Iris pigment epithelial cell (primary cell): ENCODE results near the gene CDH23.

ENCODE experiments used
- DNase-seq: peaks from one replicate; pipeline ENCODE4 v3.0.0-alpha.2; 2011; ENCODE audit warnings: low read depth

The CDH23 gene

DNA sequence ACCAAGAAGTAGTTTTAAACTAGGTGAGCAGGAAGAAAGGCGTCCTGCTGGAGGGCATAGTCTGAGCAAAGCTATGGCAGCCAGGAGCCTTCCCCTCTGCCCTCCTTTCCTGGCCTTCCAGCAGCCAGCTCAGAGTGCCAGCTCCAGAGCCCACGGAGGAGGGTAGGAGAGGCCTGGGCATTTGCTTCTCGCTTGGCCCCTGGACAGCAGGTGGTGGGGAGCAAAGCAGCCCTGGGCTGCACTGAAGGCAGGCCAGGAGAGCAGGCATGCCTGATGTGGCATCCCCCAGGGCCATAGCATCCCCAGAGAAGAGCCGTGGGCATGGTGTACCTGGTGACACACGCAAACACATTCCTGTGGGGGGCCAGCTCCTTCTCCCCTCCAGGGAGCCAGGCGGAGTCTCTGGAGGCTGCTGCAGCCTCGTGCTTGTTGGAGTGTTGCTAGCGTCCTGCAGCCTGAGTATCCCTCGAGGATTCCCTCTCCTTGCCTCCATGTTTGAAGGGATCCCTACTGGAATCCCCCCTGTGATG, 43.9 kb downstream of the CDH23 start:
- DNase-seq, result no peak

DNA sequence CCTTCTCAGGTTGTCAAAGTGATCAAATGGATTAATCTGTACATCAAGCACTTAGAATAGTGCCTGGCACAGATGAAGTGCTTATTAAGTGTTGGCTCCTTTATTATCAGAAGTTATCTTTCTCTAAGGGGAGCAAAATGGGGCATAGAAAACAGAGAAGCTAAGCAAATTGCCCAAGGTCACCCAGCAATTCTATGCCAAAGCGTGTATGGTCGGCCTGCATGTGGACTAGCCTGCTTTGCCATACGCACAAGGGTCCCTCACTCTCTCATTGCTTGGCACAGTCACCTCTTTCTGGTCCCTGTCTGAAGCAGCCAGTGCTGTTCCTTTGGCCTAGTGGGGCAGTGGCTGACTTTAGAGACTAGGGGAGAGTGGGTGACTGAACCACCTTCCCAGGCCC, 45.3 kb downstream of the CDH23 start:
- DNase-seq, result no peak

DNA sequence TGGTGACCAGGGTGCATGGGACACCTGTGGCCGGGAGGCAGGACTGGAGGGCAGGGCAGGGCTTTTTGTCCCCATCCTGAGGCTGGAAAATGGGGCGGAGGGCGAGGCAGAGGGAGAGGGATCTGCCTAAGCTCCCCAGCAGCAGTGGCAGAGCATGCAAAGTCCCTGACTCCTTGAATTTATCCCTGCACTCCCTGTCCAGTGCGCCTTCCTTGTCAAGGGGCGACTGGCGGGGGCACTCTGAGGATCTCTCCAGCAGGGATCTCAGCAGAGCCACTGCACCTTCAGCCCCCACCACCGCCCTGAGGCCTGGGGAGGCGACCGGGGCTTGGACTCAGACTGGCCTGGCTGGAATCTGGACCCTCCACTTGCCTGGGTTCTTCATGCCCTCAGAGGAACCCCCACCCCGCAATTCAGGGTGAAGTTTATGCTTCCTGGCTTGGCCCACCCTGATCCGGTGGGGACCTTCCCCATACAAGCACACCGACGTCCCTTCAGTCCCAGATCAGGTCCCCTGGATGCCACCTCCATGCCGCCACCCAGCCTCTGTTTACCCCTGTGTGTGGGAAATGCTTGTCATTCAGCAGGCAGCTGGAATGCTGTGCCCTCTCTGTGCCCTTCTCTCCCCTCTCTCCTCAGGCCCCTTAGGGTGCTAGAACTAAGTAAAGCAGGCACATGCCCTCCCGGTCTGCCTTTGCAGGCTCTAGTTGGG, 46.3 kb downstream of the CDH23 start:
- no peak for DNase-seq

DNA sequence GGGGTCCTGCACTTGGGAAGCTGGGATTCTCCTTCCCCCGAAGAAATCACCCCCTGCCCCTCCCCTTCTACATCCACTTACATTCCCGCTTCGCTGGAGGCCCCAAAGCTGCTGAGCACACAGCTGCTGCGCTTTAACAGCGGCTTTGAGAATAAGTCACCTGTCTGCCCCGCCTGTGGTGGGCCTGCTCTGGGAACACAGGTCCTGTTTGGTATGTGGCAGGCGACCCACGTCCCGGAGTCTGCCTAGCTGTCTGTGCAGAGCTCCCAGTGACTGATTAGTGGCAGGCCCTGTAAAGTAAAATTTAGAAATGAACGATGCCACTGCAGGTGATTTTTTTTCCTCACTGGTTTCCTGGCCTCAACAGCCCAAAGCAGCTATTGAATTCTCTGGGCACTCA, 47.0 kb downstream of the CDH23 start:
- DNase-seq, result no peak

DNA sequence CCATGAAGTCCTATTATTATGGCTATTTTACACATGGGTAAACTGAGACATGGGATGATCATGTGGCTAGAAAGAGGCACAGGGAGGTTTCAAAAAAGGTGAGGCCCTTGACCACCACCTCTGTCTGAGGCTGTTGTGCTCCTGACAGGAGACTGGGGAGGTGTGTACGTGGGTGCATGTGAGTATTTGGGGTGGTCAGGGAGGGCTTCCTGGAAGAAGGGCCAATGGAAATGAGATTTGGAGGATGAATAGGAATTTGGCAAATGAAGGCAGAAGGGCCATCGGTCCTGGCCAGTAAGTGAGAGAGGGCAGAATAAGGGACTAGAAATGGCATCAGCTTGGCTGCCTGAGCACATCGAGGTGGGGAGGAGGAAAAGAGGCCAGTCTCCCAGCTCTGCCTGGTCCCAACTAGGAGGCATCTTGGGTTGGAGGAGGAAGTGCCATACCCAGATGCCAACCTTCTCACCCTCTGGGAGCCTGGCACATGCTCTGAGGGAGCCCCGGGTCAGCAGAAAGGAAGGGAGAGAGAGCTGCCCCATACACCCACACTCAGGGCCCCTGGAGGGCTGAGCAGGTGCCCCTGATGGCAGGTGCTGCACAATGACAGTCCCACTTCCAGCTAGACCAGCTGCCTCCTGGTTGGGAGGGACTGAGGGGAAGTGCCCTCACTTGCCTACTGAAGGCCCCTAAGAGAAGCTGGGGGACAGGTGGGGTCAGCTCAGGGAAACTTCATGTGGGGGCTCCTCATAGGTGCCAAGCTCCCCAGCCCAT, 47.7 kb downstream of the CDH23 start:
- no peak for DNase-seq

DNA sequence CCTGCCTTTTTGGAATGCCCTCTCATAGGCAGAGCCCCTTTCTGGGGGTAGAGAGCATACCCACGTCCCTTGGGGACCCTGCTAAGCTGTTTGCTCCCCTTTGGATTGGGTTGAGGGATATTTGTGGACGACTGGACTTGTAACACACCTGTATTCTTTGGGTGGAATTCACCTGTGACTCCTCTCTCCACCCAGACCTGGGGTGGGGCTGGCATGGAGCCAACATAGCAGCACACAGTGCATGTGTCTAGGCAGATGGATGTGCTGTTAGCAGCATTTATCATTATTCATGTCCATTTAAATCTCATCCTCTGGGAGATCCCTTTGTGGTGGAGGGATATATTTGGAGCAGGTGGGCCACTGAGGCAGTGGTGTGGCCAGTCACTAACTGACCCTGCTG, 51.0 kb downstream of the CDH23 start:
- no peak for DNase-seq

DNA sequence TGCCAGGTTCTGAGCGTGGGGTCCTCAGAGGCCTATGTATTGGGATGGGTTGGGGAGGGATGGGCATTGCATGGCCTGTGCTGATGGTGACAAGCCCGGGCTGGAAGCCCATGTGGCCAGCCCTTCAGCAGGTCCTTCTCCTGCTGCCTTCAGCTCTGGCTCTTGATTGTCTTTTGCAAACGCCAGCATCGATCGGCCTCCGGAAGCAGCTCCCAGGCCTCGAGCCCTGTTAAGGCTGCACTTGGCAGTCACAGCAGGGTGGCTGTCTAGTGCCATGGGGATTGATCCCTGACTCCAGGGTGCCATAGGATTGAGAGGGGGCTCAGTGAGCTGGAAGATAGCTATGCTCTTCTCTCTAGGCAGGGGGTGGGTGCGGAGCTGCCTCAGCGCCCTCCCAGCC, 51.4 kb downstream of the CDH23 start:
- DNase-seq, result no peak

DNA sequence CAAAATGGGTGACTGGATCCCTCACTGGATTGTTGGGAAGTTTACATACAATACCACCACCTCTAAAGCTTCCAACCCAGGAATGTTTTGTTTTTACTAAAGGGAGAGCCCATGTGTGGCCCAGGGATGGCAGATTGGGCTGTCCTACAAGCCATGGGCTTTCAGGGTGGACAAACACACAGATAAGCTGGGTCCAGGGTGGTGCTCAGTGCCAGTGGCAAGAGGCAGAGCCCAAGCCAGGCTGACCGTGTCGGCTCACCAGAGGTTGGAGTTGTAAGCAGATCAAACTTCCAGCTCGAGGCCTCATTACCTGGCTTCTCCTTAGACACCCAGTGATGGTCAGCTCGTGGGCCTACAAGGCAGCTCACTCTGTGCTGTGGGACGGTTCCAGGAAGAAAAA, 52.3 kb downstream of the CDH23 start:
- no peak for DNase-seq

DNA sequence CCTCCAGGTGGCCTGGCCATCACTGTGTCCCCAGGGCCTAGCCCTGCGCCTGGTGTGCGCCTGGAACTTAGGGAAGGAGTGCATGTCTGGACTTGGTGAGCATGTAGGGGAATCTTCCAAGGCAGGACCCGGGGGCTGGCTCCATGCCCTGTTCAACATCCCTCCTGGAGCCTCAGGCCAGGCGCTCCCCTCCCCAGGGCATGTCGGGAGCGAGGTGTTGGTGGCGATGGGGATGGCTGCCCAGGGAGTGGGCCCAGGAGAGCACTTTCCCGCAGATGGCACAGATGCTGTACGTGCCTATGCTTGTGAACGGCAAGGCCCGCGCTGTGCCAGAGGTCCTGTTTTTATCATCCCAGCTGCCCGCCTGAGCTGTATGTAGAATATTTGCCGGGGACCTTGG, 55.0 kb downstream of the CDH23 start:
- no peak for DNase-seq

DNA sequence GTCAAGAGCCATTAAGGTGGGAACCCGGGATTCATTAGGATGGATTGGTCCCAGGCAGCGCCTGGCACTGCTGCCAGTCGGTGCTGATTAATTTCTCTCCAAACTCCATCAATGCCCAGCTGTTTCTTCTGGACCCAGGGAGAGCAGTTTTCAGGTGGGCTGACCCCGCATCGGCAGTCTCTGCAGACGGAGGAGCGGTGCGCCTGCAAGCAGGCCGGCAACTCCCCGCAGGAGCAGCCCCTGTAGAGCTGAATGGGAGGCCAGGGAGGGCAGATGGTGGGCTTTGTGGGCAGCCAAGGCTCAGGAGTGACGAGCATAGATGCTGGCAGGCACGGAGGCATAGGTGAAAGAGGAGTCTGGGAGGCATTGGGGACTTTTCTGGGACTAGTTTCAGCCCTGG, 56.5 kb downstream of the CDH23 start:
- DNase-seq, result no peak

DNA sequence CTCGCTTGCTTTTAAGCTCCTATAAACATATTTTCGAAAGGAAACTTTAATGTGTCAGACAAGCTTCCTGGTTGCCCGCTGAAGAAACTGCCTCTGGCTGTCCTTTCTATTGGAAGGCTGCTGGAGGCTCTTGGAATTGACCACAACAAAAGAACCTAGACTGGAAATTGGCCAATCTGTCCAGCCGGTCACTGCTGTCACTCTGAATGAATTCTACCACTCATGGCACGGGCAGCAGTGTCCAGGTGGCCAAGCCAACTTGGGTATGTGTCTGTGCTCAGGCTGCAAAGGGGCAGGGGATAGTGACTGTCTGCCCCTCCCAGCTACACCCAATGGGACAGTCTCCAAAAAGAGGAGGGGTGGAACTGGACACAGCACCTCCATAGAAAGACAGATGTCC, 57.6 kb downstream of the CDH23 start:
- no peak for DNase-seq

DNA sequence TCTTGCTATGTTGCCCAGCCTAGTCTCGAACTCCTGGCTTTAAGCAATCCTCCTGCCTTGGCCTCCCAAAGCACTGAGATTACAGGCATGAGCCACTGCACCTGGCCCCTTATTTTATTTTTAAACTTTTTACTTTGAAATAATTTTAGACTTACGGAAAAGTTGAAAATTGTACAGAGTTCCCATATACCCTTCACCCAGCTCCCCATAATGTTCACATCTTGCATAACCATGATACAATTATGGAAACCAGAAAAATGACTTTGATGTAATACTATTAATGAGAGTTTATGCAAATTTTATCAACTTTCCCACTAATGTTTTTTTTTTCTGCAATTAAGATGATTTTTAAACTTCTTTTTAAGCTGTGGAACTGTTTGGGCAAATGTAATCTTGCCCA, 58.3 kb downstream of the CDH23 start:
- DNase-seq, result no peak

DNA sequence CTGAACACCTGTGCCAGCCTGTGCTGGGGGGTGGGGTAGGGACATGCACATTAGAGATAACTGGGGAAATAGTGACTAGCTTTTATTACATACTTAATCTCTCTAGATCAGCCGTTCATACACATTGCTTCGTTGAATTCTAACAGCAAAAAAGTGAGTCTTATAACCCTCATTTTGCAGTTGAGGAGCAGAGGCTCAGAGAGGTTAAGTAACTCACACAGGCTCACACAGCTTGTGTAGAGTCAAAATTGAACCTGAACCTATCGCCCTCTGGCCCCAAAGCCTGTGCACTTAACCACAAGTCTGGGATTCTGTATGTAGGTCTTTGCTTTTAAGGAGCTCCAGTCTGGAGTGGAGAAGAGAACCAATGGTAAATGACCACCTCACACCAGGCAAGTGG, 59.9 kb downstream of the CDH23 start:
- no peak for DNase-seq

DNA sequence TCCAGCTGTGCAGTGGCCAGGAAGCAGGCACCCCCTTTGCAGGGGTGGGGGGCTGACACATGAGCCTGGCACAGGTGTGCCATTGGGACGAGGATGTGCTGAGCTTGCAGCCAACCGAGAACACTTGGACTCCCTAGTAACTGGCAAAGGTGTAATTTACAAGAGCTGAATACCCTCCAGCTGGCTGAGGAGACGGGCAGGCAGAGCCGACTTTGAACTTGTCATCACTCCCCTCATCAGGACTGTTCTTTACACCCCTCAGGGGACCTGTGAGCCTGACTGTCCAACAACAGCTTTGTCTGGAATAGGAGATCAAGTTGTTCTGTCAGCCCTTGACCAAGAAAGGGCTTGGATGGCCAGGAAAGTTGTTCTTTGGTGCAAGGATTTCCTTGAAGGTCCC, 61.2 kb downstream of the CDH23 start:
- DNase-seq, result no peak

DNA sequence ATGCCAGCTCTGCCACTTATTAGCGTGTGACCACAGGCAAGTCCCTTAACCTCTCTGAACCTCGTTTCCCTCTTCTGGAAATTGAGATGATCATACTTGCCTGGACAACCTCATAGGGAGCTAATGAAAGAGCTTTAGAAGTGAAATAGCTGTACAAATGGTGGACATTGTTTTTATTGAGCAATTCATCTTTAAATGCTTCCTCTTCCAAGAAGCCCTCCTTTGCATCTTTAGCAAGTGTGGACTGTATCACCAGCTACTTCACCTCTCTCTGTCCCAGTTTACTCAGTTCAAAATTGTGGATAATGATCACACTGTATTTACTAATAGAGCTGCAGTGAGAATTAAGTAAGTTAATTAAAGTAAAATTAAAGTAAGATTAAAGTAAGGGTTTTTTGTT, 61.7 kb downstream of the CDH23 start:
- no peak for DNase-seq

DNA sequence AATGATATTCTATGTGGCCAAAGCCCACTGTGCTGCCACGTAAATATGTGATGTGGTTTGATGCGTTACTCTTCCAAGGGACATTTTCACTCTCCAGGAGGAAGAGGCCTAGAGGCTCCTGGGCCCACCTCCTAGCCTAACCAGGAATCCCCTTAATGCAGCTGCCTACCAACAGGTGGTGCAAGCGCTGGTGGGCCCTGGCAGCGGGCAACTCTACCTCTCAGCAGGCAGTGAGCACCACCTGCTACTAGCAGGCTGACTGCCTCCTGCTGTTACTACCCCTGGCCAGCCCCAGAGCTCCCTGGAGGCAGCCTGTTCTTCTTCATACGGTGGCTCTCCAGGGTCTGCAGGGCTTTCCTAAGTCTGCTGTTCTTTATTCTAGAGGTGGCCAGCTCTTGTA, 62.8 kb downstream of the CDH23 start:
- DNase-seq, result no peak

DNA sequence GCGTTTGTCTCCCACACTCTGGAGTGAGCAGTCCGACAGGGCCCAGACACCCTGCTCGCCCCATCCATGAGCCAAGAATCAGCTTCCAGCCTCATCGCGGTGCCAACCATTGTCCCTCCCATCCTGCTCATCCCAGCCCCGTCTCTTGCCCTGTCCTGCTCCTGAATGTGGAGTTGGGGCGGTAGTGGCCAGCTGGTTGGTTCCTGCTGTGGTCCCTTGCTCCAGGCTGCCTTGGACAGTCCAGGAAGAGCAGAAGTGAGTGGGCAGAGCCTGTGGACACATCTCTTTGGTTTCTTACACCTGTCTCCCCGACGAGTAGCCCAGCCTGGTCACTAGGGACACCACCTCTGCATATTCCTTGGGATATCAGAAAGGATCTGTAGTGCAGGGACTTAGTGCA, 63.9 kb downstream of the CDH23 start:
- no peak for DNase-seq

DNA sequence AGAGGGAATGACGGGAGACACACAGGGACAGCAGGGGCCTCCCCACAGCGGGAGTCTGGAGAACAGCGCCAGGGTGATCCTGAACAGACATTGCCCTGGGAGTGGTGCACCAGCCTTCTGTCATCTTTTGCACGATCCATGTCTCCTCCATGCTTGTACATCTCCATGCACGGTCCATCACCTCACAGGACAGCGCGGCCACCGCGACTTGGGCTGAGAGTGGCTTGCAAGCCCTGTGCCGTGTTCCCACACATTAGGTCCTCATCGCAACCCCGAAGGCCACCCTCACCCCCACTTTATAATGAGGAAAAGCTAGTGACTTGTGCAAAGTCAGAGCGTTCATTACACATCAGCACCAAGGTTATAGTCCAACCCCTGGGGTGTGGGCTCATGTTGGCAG, 64.7 kb downstream of the CDH23 start:
- no peak for DNase-seq

DNA sequence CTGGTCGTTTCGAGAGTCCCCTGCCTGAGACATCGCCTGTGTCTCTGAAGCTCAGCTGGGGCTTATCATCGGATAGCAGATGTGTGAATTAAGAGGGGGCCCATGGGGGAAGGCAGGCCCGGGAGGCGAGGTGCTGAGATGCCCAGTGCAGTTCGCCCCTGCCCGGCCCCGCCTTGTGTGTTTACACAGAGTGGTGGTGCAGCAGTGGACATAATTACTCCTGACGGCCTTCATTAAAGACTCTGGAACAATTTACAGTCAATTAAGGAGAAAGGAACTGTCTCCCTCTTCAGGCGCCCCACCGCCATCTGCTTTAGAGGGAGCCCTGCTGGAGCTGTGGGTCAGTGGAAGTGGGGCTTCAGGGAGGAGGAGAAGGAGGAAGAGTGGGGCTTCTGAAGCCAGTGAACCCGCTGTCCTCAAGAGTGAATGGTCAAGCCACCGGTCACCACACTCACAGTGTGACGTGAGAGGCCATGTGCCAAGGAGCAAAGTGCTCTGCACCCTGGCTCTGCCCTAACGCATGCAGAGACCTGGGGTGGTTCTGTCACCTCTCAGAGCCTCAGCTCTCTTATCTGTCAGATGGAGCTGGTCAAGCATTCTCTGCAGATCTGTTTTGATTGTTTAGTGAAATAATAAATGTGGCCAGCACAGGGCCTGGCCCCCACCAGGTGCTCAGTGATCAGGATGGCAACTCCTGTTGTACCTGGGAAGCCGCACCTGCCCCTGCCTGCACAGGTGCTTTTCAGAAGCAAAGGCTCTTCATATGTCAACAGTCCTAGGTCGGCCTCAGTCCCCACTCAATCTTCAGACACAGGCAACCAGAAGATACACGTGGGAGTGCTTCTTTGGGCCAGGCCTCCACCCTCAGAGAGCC, 65.6 kb downstream of the CDH23 start:
- DNase-seq, result no peak

DNA sequence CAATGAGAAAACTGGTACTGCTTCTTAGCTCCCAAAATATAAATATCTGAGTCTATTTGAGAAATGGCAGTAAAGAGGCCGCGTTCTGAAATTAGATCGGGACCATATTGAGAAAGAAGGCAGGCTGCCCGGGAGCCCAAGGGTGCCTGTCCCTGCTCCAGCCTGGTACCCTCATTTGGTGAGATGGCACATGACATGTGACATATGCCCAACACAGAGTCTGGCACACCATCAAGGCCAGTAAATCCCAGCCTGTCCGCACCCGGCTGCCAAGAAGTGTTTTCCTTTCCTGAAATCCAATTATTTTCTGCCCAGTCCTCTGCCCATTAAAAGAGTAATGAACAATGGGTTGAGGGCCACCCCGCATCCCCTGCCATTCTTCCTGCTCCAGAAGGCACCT, 66.4 kb downstream of the CDH23 start:
- DNase-seq, result no peak

DNA sequence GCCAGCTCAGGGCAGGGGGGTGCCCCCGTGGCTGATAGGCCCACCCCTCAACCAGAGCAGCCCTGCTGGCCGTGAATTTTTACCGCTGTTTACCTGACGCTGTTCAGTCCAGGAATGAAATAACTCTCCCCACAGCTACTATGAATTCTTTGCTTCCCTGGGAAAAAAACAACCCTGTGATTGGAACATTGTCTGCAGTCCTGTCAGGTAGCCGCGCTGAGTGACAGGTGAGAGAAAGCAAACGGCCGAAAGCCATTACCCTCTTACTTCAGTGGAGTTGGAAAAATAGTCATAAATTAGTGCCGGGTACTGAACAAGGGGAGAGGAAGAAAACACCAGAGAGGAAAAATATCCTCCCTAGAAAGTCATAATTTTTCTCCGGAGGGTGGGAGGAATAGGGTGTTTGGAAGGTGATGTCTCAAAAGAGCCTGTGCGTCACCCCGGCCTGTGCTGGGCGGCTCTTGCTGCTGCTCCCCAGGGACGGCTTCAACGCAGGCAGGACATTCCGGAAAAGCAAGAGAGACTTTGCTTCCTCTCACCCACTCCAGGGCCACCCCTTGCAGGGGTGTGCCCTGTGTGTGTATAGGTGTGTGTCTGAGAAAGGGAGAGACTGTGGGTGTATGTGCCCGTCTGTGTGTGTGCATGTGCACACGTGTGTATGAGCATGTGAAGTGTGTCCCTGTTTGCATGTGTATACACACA, 69.0 kb downstream of the CDH23 start:
- no peak for DNase-seq

DNA sequence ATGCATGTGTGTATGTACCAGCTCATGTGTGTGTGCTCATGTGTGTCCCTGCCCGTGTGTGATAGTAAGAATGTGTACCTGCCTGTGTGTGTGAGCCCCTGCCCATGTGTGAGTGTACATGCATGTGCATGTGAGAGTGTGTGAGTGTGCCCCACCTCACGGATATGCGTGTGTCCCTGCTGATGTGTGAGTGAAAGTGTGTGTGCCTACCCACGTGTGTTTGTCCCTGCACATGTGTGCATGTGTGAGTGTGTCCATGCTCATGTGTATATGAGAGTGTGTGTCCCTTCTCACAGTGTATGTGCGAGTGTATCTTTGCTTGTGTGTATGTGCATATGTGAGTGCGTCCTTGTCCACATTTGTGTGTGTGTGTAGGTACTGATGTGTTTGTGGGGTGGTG, 69.6 kb downstream of the CDH23 start:
- DNase-seq, result no peak
